ENCODE data around the gene FGF4. TPM values are rescaled to one million over a fixed set of nuclear protein-coding genes. Genes with fewer than 3 reads are reported as not detected.

The FGF4 gene
- total and polyA plus RNA-seq, 10 of the 15 experiments (the other 5 are each of a cell fraction or from before 2014, with no cell fraction given), result not detected

- Histone ChIP-seq H3K9me3 (replicated peaks; ENCODE audit: control insufficient read depth, insufficient read depth, low read length) (no peaks in the 10 kb centered on the region), H4K20me1 (ENCODE audit: control insufficient read depth, insufficient read depth) (no peaks in the 10 kb centered on the region), H3K36me3 (ENCODE audit: control insufficient read depth in 2 of 2, insufficient read depth in 2 of 2, low read length in 1 of 2) (no peaks in the 10 kb centered on the region), H2AFZ (ENCODE audit: control insufficient read depth, low read depth, low read length) (no peak overlapping the region), H3K4me1 (ENCODE audit: control insufficient read depth, insufficient read depth, low read length) (no peaks in the 10 kb centered on the region), H3K27me3 (replicated peaks in 1 of 2; ENCODE audit: control insufficient read depth in 2 of 2, insufficient read depth in 2 of 2, low read length in 1 of 2) (no peaks in the 10 kb centered on the region; a peak in 1 of 4 replicates), H3K27ac (ENCODE audit: control insufficient read depth, insufficient read depth) (no peak overlapping the region), H3K4me3 (no peak overlapping the region), H3K79me2 (ENCODE audit: control insufficient read depth, insufficient read depth, low read length) (no peaks in the 10 kb centered on the region), H3K4me2 (ENCODE audit: control insufficient read depth, insufficient read depth) (no peak overlapping the region), H3K9ac (ENCODE audit: control insufficient read depth, insufficient read depth, low read length) (no peak overlapping the region)
- SMC1A ChIA-PET (ENCODE audit: uncharacterized antibody, unreplicated experiment), result no interaction called here
- 5% methylated on average over 10 of the region's 11 CpGs for WGBS (ENCODE audit: insufficient coverage, insufficient replicate concordance, low lambda C conversion rate, missing lambda C conversion rate)
- no TSS peak for BruUV-seq (replicated peaks)
- in situ Hi-C loops (cut with MboI) (no loop called here), intact Hi-C loops (cut with micrococcal nuclease; ENCODE audit: unreplicated experiment) (no loop called here)
- CTCF ChIA-PET, result no interaction called here
- no peak for TF ChIP-seq NFYB (IDR thresholded peaks at IDR 0.05; ENCODE audit: insufficient read depth, low read depth, low read length)
- no peak for TF ChIP-seq SIN3A (IDR thresholded peaks at IDR 0.05; ENCODE audit: low read depth, low read length)
- TF ChIP-seq NKRF (conservative IDR thresholded peaks at IDR 0.05), result no peak
- TF ChIP-seq SMARCA5 (IDR thresholded peaks at IDR 0.05), result no peak
- ATAC-seq, result no peak
- no peak for FAIRE-seq
- POLR2A ChIA-PET, result no interaction called here
- RAD21 ChIA-PET (ENCODE audit: unreplicated experiment), result no interaction called here
- no peak for DNase-seq (ENCODE audit: low read depth, low spot score)
Measured at GRCh38 chr11:69750108-69750850, 24.9 kb downstream of the FGF4 start.

- intact Hi-C loops (cut with micrococcal nuclease; ENCODE audit: unreplicated experiment) (no loop called here), in situ Hi-C loops (cut with MboI) (no loop called here)
- Histone ChIP-seq H3K4me1 (ENCODE audit: control insufficient read depth, insufficient read depth, low read length) (no peaks in the 10 kb centered on the region), H3K4me2 (ENCODE audit: control insufficient read depth, insufficient read depth) (no peak overlapping the region), H3K27ac (ENCODE audit: control insufficient read depth, insufficient read depth) (no peak overlapping the region), H3K4me3 (no peak overlapping the region), H3K36me3 (ENCODE audit: control insufficient read depth in 2 of 2, insufficient read depth in 2 of 2, low read length in 1 of 2) (no peaks in the 10 kb centered on the region), H3K27me3 (replicated peaks in 1 of 2; ENCODE audit: control insufficient read depth in 2 of 2, insufficient read depth in 2 of 2, low read length in 1 of 2) (no peaks in the 10 kb centered on the region; a peak in 1 of 4 replicates), H3K9me3 (replicated peaks; ENCODE audit: control insufficient read depth, insufficient read depth, low read length) (no peaks in the 10 kb centered on the region), H3K9ac (ENCODE audit: control insufficient read depth, insufficient read depth, low read length) (no peak overlapping the region), H3K79me2 (ENCODE audit: control insufficient read depth, insufficient read depth, low read length) (no peaks in the 10 kb centered on the region), H2AFZ (ENCODE audit: control insufficient read depth, low read depth, low read length) (no peak overlapping the region), H4K20me1 (ENCODE audit: control insufficient read depth, insufficient read depth) (no peaks in the 10 kb centered on the region)
- no TSS peak for BruUV-seq (replicated peaks)
- RAD21 ChIA-PET (ENCODE audit: unreplicated experiment), result no interaction called here
- WGBS (ENCODE audit: insufficient coverage, insufficient replicate concordance, low lambda C conversion rate, missing lambda C conversion rate), result 39% methylated on average over 11 of the region's 11 CpGs
- DNase-seq (ENCODE audit: low read depth, low spot score) (no peak), FAIRE-seq (no peak), ATAC-seq (no peak)
- TF ChIP-seq SUZ12 (IDR thresholded peaks at IDR 0.05; ENCODE audit: unreplicated experiment) (no peak), SREBF1 (IDR thresholded peaks at IDR 0.05; ENCODE audit: low read length) (no peak), HDGF (IDR thresholded peaks at IDR 0.05) (no peak), TAF1 (IDR thresholded peaks at IDR 0.05; ENCODE audit: borderline replicate concordance, low read depth, low read length) (no peak)
- SMC1A ChIA-PET (ENCODE audit: uncharacterized antibody, unreplicated experiment), result no interaction called here
- POLR2A ChIA-PET, result no interaction called here
- CTCF ChIA-PET, result no interaction called here
Measured at GRCh38 chr11:69748637-69749036, 26.5 kb downstream of the FGF4 start.

Data from GM12878 (cell line).